Measurements from ENCODE around the gene LUZP2. TPM values are rescaled to one million over a fixed set of nuclear protein-coding genes. Genes with fewer than 3 reads are reported as not detected.

LUZP2 gene
- total RNA-seq, 1 experiment from 2014 or later: 0.11 TPM

DNA sequence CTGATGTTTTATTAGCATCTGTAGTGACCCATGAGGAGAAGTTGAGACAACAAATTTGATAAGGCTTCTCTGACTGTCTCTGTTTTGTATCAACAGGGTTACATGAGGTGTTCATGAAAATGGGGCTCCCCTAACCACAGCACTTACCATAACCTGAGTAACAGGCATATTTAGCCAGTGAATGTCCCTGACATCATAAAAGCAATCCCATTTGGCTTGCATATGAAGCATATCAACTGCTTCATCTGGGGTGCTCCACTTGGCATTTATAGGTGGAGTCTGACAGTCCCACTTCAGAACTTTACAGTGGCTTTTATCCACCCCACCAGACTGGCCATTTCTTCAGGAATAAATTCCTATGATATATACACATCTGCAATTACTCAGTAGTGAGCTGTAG is 257.6 kb downstream of the LUZP2 start:
- no peak overlapping the region for H3K9ac ChIP-seq (ENCODE audit: low read length)

DNA sequence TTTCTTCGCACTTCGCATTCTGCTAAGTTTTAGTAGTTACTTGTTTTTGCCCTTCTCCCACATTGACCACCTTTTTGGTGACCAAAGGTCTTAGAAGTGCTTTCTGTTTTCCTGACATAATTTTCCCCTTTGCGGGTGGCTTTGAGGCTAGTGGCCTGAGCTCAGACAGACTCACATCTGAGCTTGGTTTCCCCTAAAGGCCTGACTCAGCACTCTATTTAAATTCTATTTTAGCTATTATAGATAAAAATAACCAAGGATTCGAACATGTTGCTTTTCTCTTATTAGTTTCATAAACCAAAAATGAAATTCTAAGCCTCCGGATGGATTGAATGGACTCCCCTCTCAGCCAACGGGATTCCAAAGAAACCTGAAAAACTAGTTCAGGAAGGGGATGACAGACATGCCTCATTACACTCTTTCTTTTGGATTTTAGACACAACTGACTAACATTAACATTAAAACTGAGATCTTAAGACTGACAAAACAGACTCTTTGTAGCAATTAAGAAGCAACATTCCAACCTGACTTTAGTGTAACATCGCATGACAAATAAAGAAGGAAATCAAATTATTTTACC is 258.5 kb downstream of the LUZP2 start:
- BruUV-seq (replicated peaks): no TSS peak
- no peak overlapping the region for H3K4me3 ChIP-seq (ENCODE audit: low read length)
- no peaks in the 10 kb centered on the region for H3K9me3 ChIP-seq (ENCODE audit: low read length)
- H3K79me2 ChIP-seq (ENCODE audit: low read length): no peaks in the 10 kb centered on the region
- TF ChIP-seq EZH2phosphoT487 (IDR thresholded peaks at IDR 0.05; ENCODE audit: borderline replicate concordance, low read length): no peak
- TF ChIP-seq, protein P1, sequence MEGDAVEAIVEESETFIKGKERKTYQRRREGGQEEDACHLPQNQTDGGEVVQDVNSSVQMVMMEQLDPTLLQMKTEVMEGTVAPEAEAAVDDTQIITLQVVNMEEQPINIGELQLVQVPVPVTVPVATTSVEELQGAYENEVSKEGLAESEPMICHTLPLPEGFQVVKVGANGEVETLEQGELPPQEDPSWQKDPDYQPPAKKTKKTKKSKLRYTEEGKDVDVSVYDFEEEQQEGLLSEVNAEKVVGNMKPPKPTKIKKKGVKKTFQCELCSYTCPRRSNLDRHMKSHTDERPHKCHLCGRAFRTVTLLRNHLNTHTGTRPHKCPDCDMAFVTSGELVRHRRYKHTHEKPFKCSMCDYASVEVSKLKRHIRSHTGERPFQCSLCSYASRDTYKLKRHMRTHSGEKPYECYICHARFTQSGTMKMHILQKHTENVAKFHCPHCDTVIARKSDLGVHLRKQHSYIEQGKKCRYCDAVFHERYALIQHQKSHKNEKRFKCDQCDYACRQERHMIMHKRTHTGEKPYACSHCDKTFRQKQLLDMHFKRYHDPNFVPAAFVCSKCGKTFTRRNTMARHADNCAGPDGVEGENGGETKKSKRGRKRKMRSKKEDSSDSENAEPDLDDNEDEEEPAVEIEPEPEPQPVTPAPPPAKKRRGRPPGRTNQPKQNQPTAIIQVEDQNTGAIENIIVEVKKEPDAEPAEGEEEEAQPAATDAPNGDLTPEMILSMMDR (conservative IDR thresholded peaks at IDR 0.05; ENCODE audit: low read depth, low read length): no peak
- no peak for TF ChIP-seq EZH2 (IDR thresholded peaks at IDR 0.05; ENCODE audit: low read length, unreplicated experiment)
- H3K9me2 ChIP-seq (replicated peaks; ENCODE audit: low read length): no peaks in the 10 kb centered on the region
- no peaks in the 10 kb centered on the region for H3K36me3 ChIP-seq (ENCODE audit: low read depth, low read length)
- no peak overlapping the region for H2AFZ ChIP-seq (ENCODE audit: low read length)
- H3K27me3 ChIP-seq (ENCODE audit: low read length): no peaks in the 10 kb centered on the region
- CTCF ChIA-PET: no interaction called here
- H3K4me1 ChIP-seq (ENCODE audit: insufficient read depth, low read length): peaks cover 3% of the 10 kb centered on the region; the same call in 1 of the 2 replicates
- intact Hi-C loops (cut with micrococcal nuclease): no loop called here
- H3K27ac ChIP-seq (ENCODE audit: low read length): no peak overlapping the region
- POLR2A ChIA-PET (ENCODE audit: unreplicated experiment): interaction anchor here (0.6 kb wide), 1 partner anchor 9 kb away, joined by 5 read pairs; no protein-coding TSS in a partner anchor
- DNase-seq (peak; percentile 64), ATAC-seq (no peak)
- no peaks in the 10 kb centered on the region for H4K20me1 ChIP-seq (ENCODE audit: low read length)
- H3F3A ChIP-seq (ENCODE audit: low read length, unreplicated experiment): no peaks in the 10 kb centered on the region
- H3K4me2 ChIP-seq (ENCODE audit: low read length): no peak overlapping the region
- no peak overlapping the region for H3K9ac ChIP-seq (ENCODE audit: low read length)

More for the DNA sequence above, 257.6 kb downstream of the LUZP2 start:
- H3K9me3 ChIP-seq (ENCODE audit: low read length): no peaks in the 10 kb centered on the region
- H3K4me3 ChIP-seq (ENCODE audit: low read length): no peak overlapping the region
- H3K27me3 ChIP-seq (ENCODE audit: low read length): no peaks in the 10 kb centered on the region
- CTCF ChIA-PET: no interaction called here
- H3K4me2 ChIP-seq (ENCODE audit: low read length): no peak overlapping the region
- H3K4me1 ChIP-seq (ENCODE audit: insufficient read depth, low read length): peaks cover 3% of the 10 kb centered on the region; the same call in 1 of the 2 replicates
- DNase-seq (peak; percentile 11), ATAC-seq (no peak)
- BruUV-seq (replicated peaks): no TSS peak
- POLR2A ChIA-PET (ENCODE audit: unreplicated experiment): no interaction called here
- intact Hi-C loops (cut with micrococcal nuclease): no loop called here
- no peak overlapping the region for H3K27ac ChIP-seq (ENCODE audit: low read length)
- H3F3A ChIP-seq (ENCODE audit: low read length, unreplicated experiment): no peaks in the 10 kb centered on the region
- H4K20me1 ChIP-seq (ENCODE audit: low read length): no peaks in the 10 kb centered on the region
- no peak overlapping the region for H2AFZ ChIP-seq (ENCODE audit: low read length)
- H3K36me3 ChIP-seq (ENCODE audit: low read depth, low read length): no peaks in the 10 kb centered on the region
- TF ChIP-seq, protein P1 (conservative IDR thresholded peaks at IDR 0.05; ENCODE audit: low read depth, low read length): no peak
- TF ChIP-seq EZH2 (IDR thresholded peaks at IDR 0.05; ENCODE audit: low read length, unreplicated experiment) (no peak), EZH2phosphoT487 (IDR thresholded peaks at IDR 0.05; ENCODE audit: borderline replicate concordance, low read length) (no peak)
- H3K79me2 ChIP-seq (ENCODE audit: low read length): no peaks in the 10 kb centered on the region
- H3K9me2 ChIP-seq (replicated peaks; ENCODE audit: low read length): no peaks in the 10 kb centered on the region

DNA sequence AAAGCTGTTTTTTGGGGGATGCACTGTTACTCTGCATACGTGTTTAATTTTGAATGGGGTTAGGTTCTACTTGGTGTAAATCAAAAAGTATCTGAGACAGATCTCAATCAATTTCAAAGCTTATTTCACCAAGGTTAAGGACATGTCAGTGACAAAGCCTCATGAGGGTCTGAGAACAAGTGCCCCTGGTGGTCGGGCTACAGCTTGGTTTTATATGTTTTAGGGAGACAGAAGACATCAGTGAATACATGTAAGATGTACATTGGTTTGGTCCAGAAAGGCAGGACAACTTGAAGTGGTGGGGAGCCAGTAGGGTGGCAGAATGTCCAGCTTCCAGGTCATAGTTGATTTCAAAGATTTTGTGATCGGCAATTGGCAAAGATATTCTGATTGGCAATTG is 262.9 kb downstream of the LUZP2 start:
- Histone ChIP-seq H3K36me3 (ENCODE audit: low read depth, low read length) (no peaks in the 10 kb centered on the region), H3K4me3 (ENCODE audit: low read length) (no peak overlapping the region), H3K27me3 (ENCODE audit: low read length) (no peaks in the 10 kb centered on the region), H3F3A (ENCODE audit: low read length, unreplicated experiment) (no peaks in the 10 kb centered on the region), H3K9ac (ENCODE audit: low read length) (no peak overlapping the region), H3K9me2 (replicated peaks; ENCODE audit: low read length) (no peaks in the 10 kb centered on the region), H3K9me3 (ENCODE audit: low read length) (no peaks in the 10 kb centered on the region), H2AFZ (ENCODE audit: low read length) (no peak overlapping the region), H3K79me2 (ENCODE audit: low read length) (no peaks in the 10 kb centered on the region), H4K20me1 (ENCODE audit: low read length) (no peaks in the 10 kb centered on the region), H3K4me1 (ENCODE audit: insufficient read depth, low read length) (peaks cover 3% of the 10 kb centered on the region; the same call in 1 of the 2 replicates), H3K27ac (ENCODE audit: low read length) (no peak overlapping the region), H3K4me2 (ENCODE audit: low read length) (no peak overlapping the region)
- intact Hi-C loops (cut with micrococcal nuclease): no loop called here
- no peak for ATAC-seq
- ChIA-PET CTCF (no interaction called here), POLR2A (ENCODE audit: unreplicated experiment) (no interaction called here)
- TF ChIP-seq, protein P1 (conservative IDR thresholded peaks at IDR 0.05; ENCODE audit: low read depth, low read length): no peak
- no peak for TF ChIP-seq EZH2phosphoT487 (IDR thresholded peaks at IDR 0.05; ENCODE audit: borderline replicate concordance, low read length)
- no peak for TF ChIP-seq EZH2 (IDR thresholded peaks at IDR 0.05; ENCODE audit: low read length, unreplicated experiment)
- no peak for DNase-seq
- no TSS peak for BruUV-seq (replicated peaks)

All from PC-3 (cell line).